ENCODE results near the gene OR56B1. TPM values are rescaled to one million over a fixed set of nuclear protein-coding genes. Genes with fewer than 3 reads are reported as not detected.

The OR56B1 gene
- total RNA-seq, 1 experiment from 2014 or later: 0.17 TPM

DNA sequence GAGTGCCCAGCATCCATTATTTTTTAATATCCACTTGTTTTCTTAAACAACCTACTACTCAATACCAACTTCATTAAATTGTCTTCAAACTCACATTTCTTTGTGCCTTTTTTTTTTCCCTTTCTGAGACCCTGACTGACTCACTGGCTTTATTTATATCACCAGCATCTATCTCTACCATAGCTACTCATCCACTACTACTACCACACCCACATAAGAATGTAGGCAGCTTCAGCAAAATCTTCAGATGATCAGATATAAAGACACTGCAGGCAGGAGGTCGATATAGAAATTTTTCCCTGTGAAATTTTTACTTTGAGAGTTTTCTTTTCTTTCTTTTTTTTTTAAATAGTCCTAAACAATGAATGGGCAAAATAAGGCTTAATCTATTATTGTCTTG is 2.2 kb downstream of the OR56B1 start (continued):
- TF ChIP-seq, protein P1, sequence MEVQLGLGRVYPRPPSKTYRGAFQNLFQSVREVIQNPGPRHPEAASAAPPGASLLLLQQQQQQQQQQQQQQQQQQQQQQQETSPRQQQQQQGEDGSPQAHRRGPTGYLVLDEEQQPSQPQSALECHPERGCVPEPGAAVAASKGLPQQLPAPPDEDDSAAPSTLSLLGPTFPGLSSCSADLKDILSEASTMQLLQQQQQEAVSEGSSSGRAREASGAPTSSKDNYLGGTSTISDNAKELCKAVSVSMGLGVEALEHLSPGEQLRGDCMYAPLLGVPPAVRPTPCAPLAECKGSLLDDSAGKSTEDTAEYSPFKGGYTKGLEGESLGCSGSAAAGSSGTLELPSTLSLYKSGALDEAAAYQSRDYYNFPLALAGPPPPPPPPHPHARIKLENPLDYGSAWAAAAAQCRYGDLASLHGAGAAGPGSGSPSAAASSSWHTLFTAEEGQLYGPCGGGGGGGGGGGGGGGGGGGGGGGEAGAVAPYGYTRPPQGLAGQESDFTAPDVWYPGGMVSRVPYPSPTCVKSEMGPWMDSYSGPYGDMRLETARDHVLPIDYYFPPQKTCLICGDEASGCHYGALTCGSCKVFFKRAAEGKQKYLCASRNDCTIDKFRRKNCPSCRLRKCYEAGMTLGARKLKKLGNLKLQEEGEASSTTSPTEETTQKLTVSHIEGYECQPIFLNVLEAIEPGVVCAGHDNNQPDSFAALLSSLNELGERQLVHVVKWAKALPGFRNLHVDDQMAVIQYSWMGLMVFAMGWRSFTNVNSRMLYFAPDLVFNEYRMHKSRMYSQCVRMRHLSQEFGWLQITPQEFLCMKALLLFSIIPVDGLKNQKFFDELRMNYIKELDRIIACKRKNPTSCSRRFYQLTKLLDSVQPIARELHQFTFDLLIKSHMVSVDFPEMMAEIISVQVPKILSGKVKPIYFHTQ (CRISPR knock-in tag; IDR thresholded peaks at IDR 0.05): no peak
- TF ChIP-seq RORB (CRISPR knock-in tag; IDR thresholded peaks at IDR 0.05): no peak
- TF ChIP-seq PRRX2 (CRISPR knock-in tag; IDR thresholded peaks at IDR 0.05): no peak
- TF ChIP-seq NFATC4 (CRISPR knock-in tag; IDR thresholded peaks at IDR 0.05): no peak
- TF ChIP-seq ETV6 (CRISPR knock-in tag; IDR thresholded peaks at IDR 0.05): no peak
- TF ChIP-seq OVOL2 (CRISPR knock-in tag; IDR thresholded peaks at IDR 0.05; ENCODE audit: borderline replicate concordance): no peak

DNA sequence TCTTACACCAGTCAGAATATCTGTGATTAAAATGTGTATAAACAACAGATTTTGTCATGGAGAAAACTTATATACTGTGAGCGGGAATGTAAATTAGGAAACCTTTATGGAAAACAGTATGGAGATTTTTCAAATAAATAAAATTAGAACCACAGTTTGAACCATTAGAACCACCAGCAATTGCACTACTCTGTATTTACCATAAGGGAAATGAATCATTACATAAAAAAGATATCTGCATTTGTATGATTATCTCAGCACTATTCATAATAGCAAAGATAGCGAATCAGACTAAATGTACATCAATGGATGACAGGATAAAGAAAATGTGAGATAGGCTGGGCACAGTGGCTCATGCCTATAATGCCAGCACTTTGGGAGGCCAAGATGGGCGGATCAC is 10.4 kb downstream of the OR56B1 start:
- TF ChIP-seq MXD4 (CRISPR knock-in tag; IDR thresholded peaks at IDR 0.05; ENCODE audit: borderline replicate concordance) (no peak), ATF1 (CRISPR knock-in tag; IDR thresholded peaks at IDR 0.05) (no peak), KAT7 (CRISPR knock-in tag; IDR thresholded peaks at IDR 0.05; ENCODE audit: borderline replicate concordance) (no peak), ZNF317 (CRISPR knock-in tag; IDR thresholded peaks at IDR 0.05; ENCODE audit: borderline replicate concordance, low read depth) (no peak)
- TF ChIP-seq, protein P2, sequence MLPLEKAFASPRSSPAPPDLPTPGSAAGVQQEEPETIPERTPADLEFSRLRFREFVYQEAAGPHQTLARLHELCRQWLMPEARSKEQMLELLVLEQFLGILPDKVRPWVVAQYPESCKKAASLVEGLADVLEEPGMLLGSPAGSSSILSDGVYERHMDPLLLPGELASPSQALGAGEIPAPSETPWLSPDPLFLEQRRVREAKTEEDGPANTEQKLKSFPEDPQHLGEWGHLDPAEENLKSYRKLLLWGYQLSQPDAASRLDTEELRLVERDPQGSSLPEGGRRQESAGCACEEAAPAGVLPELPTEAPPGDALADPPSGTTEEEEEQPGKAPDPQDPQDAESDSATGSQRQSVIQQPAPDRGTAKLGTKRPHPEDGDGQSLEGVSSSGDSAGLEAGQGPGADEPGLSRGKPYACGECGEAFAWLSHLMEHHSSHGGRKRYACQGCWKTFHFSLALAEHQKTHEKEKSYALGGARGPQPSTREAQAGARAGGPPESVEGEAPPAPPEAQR (CRISPR knock-in tag; IDR thresholded peaks at IDR 0.05): no peak
- H3K36me3 Mint-ChIP-seq: no peaks in the 10 kb centered on the region
- no peaks in the 10 kb centered on the region for H3K9me3 Mint-ChIP-seq
- no peaks in the 10 kb centered on the region for H3K4me1 Mint-ChIP-seq
- no peak overlapping the region for H3K4me3 Mint-ChIP-seq
- ATAC-seq (no peak), DNase-seq (ENCODE audit: low spot score) (no peak)
- no peaks in the 10 kb centered on the region for H3K27me3 Mint-ChIP-seq (ENCODE audit: low read depth)
- ChIA-PET CTCF (interaction anchor here (1.4 kb wide), 1 partner anchor 1024 kb away, joined by 3 read pairs; no protein-coding TSS in a partner anchor), POLR2A (no interaction called here)
- H3K27ac Mint-ChIP-seq: no peak overlapping the region

DNA sequence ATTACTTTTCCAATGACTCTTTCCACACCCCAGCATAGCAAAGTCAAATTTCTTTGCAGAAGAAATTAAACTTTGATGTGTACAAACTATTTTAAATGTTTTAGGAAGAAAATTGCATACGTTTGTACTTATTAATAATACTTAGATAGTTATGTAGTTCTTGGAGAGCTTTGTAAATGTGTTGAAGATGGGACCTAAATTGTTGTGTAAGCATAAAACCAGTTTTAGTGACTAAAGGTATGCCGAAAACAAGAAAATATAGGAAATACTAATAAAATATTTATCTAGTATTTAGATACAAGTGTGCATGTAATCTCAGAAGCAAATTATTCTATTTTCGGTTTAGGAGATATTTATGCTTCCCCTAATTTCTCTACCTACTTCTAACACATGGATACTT is 13.6 kb downstream of the OR56B1 start:
- POLR2A ChIA-PET: no interaction called here
- no peak for ATAC-seq
- Mint-ChIP-seq H3K36me3 (no peaks in the 10 kb centered on the region), H3K4me3 (no peak overlapping the region), H3K4me1 (no peaks in the 10 kb centered on the region), H3K27ac (no peak overlapping the region), H3K9me3 (no peaks in the 10 kb centered on the region), H3K27me3 (ENCODE audit: low read depth) (no peaks in the 10 kb centered on the region)
- CTCF ChIA-PET: no interaction called here
- TF ChIP-seq, protein P3, sequence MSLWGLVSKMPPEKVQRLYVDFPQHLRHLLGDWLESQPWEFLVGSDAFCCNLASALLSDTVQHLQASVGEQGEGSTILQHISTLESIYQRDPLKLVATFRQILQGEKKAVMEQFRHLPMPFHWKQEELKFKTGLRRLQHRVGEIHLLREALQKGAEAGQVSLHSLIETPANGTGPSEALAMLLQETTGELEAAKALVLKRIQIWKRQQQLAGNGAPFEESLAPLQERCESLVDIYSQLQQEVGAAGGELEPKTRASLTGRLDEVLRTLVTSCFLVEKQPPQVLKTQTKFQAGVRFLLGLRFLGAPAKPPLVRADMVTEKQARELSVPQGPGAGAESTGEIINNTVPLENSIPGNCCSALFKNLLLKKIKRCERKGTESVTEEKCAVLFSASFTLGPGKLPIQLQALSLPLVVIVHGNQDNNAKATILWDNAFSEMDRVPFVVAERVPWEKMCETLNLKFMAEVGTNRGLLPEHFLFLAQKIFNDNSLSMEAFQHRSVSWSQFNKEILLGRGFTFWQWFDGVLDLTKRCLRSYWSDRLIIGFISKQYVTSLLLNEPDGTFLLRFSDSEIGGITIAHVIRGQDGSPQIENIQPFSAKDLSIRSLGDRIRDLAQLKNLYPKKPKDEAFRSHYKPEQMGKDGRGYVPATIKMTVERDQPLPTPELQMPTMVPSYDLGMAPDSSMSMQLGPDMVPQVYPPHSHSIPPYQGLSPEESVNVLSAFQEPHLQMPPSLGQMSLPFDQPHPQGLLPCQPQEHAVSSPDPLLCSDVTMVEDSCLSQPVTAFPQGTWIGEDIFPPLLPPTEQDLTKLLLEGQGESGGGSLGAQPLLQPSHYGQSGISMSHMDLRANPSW (CRISPR knock-in tag; conservative IDR thresholded peaks at IDR 0.05; ENCODE audit: low read depth): no peak
- TF ChIP-seq FOXK1 (CRISPR knock-in tag; IDR thresholded peaks at IDR 0.05): no peak
- TF ChIP-seq JUN (CRISPR knock-in tag; IDR thresholded peaks at IDR 0.05): no peak
- no peak for TF ChIP-seq CREB1 (CRISPR knock-in tag; IDR thresholded peaks at IDR 0.05)
- TF ChIP-seq KAT7 (CRISPR knock-in tag; IDR thresholded peaks at IDR 0.05; ENCODE audit: borderline replicate concordance): no peak
- no peak for TF ChIP-seq ZNF396 (CRISPR knock-in tag; IDR thresholded peaks at IDR 0.05; ENCODE audit: borderline replicate concordance)
- TF ChIP-seq, protein P4, sequence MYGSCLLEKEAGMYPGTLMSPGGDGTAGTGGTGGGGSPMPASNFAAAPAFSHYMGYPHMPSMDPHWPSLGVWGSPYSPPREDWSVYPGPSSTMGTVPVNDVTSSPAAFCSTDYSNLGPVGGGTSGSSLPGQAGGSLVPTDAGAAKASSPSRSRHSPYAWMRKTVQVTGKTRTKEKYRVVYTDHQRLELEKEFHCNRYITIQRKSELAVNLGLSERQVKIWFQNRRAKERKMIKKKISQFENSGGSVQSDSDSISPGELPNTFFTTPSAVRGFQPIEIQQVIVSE (CRISPR knock-in tag; IDR thresholded peaks at IDR 0.05; ENCODE audit: borderline replicate concordance): no peak
- TF ChIP-seq, protein P5, sequence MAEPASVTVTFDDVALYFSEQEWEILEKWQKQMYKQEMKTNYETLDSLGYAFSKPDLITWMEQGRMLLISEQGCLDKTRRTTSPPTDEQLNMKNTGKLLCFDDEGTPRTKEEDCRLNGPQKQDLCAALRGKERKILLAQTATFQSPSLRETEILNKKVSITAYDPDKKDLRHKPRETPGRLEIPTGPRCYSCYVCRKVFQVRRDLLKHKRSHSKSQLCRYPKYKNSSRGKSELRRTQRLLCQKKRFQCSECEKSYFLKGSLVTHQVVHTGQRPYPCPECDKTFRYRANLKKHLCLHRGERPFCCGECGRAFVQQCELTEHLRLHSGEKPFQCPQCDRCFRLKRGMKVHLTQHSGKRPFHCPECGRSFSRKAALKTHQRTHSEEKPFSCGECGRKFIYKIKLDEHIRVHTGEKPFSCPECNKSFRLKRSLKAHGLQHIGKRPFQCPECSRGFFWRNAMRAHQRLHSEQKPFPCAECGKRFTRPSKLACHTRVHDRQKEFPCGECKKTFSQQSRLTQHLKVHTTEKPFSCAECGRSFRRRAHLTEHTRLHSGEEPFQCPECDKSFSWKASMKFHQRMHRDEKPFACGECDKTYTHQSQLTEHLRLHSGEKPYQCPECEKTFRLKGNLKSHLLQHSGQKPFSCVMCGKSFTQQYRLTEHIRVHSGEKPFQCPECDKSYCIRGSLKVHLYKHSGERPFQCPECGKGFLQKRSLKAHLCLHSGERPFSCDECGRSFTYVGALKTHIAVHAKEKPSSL (CRISPR knock-in tag; conservative IDR thresholded peaks at IDR 0.05): no peak
- no peak for TF ChIP-seq ZNF416 (CRISPR knock-in tag; IDR thresholded peaks at IDR 0.05)
- no peak for TF ChIP-seq SP1 (CRISPR knock-in tag; conservative IDR thresholded peaks at IDR 0.05)
- no peak for TF ChIP-seq EMX1 (CRISPR knock-in tag; IDR thresholded peaks at IDR 0.05)
- TF ChIP-seq ATF1 (CRISPR knock-in tag; IDR thresholded peaks at IDR 0.05): no peak
- TF ChIP-seq, protein P2 (CRISPR knock-in tag; IDR thresholded peaks at IDR 0.05): no peak
- TF ChIP-seq ELF4 (CRISPR knock-in tag; IDR thresholded peaks at IDR 0.05; ENCODE audit: low read depth): no peak
- no peak for DNase-seq (ENCODE audit: low spot score)
